Thyroid gland (tissue), 4 donors: ENCODE measurements around the gene TBC1D3B. TPM values are rescaled to one million over a fixed set of nuclear protein-coding genes. Genes with fewer than 3 reads are reported as not detected.
"Not testable (repeated sequence)": the region's sequence is repeated elsewhere in the genome, so short reads cannot be mapped to it uniquely, and the experiment has no call there.

Experiments
- DNase-seq, 2 donors: peaks; one replicate each; pipeline ENCODE4 v3.0.0-alpha.2; 2019
- H3K27ac ChIP-seq, 3 donors: fragments of 200-600 bp; sonication (generic); 1 replicate in 2 of 3; 2 replicates in 1 of 3; pipeline ENCODE4 v1.5.1; 2016 to 2019; ENCODE audit warnings: mild to moderate bottlenecking in 1 of 3, moderate library complexity in 1 of 3
- H3K27me3 ChIP-seq: fragments of 200-600 bp; sonication (generic); one replicate; pipeline ENCODE4 v1.5.1; 2019
- H3K36me3 ChIP-seq, 2 donors: fragments of 200-600 bp; sonication (generic); one replicate each; pipeline ENCODE4 v1.5.1; 2016 to 2019
- H3K4me1 ChIP-seq, 2 donors: fragments of 200-600 bp; sonication (generic); one replicate each; pipeline ENCODE4 v1.5.1; 2017 to 2019
- H3K4me3 ChIP-seq, 3 donors: fragments of 200-600 bp; sonication (generic); replicated peaks in 1 of 3; 1 replicate in 2 of 3; 2 replicates in 1 of 3; pipeline ENCODE4 v1.5.1; 2016; ENCODE audit warnings: mild to moderate bottlenecking in 1 of 3
- H3K9me3 ChIP-seq: fragments of 200-600 bp; sonication (generic); one replicate; pipeline ENCODE4 v1.5.1; 2017
- CTCF ChIP-seq, 6 experiments: fragments of 200-600 bp in 3 of 6; fragments of 450-650 bp in 3 of 6; sonication (generic) in 3 of 6; IDR thresholded peaks; one replicate each; pipeline ENCODE4 v1.5.1; 2016 to 2019; ENCODE audit warnings: antibody characterized with exemption in 6 of 6, mild to moderate bottlenecking in 2 of 6, inconsistent platforms in 1 of 6, moderate library complexity in 1 of 6
- POLR2A ChIP-seq, 2 donors: fragments of 450-650 bp; IDR thresholded peaks; one replicate each; pipeline ENCODE4 v1.6.1; 2017; ENCODE audit warnings: antibody characterized with exemption in 2 of 2, mild to moderate bottlenecking in 2 of 2, moderate library complexity in 1 of 2
- WGBS, 2 donors: methylation state at CpG; one replicate each; pipeline ENCODE4 v1.1.5; 2017; 5-methylcytosine and 5-hydroxymethylcytosine counted together
- intact Hi-C: fragments of 100-400 bp; cut with DNase I; formaldehyde crosslinking; loops from one replicate; pipeline ENCODE4 v1.15.1; 2023
- total RNA-seq, 4 donors: library from RNA; depleted of rRNA; stranded (reverse); fragments of >200 nt; gene quantifications; one replicate each; pipeline ENCODE4 v1.2.3, GENCODE V29; 2016

Gene TBC1D3B
- total RNA-seq, 4 donors from 2014 or later: 3.9 TPM; not detected in 3

GRCh38 chr17:36205637-36206485 lies 29.4 kb upstream of the TBC1D3B start:
- H3K27ac ChIP-seq: no peak overlapping the region
- no peak for DNase-seq

DNA sequence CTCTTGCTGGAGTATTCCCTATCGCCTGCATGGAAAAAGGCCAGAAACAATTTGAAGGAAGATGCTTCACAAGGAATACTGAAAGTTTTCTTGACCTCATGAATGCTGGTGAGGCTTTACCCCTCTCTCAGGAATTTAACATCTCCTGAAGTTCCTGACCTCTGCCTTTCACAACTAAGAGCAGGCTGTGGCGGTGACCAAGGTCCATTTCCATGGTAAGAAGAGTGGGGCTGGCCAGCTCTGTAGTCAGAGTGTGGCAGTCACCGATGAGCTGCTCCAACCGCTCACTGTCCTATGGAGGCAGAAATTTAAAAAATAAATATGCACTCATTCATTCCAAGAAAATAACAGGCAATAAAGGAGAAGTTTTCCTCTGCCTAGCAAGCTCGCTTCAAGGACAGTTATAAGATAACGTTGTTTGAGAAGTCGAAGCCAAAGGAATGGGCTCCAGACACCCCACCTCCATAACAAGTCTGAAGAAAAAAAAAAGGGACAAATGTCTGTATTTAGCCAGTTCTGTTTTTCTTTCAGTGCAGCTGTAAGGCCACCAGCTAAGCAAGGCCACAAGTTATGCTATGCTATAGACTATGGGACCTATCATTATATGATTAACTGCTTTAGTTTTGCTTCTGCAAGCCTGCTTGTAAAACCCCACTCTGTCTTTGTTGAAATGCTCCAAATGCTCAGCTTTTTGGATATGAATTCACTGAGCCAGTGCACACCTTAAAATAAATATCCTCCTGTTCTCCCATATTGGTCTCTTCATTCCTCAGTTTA lies 28.5 kb upstream of the TBC1D3B start:
- Histone ChIP-seq H3K27me3 (no peaks in the 10 kb centered on the region), H3K9me3 (no peaks in the 10 kb centered on the region), H3K4me1 (no peaks in the 10 kb centered on the region), H3K27ac (no peak overlapping the region), H3K4me3 (no peak overlapping the region), H3K36me3 (no peaks in the 10 kb centered on the region)
- WGBS, 2 donors: 85 to 88% methylated on average over 7 of the region's 7 CpGs
- TF ChIP-seq POLR2A (IDR thresholded peaks at IDR 0.05): no peak
- TF ChIP-seq CTCF (IDR thresholded peaks at IDR 0.05): no peak
- no peak for DNase-seq
- intact Hi-C loops: no loop called here

More at GRCh38 chr17:36205637-36206485, 29.4 kb upstream of the TBC1D3B start:
- Histone ChIP-seq H3K9me3 (no peaks in the 10 kb centered on the region), H3K36me3 (no peaks in the 10 kb centered on the region), H3K4me1 (no peaks in the 10 kb centered on the region), H3K27me3 (no peaks in the 10 kb centered on the region), H3K4me3 (no peak overlapping the region)
- TF ChIP-seq CTCF (IDR thresholded peaks at IDR 0.05) (no peak), POLR2A (IDR thresholded peaks at IDR 0.05) (no peak)
- intact Hi-C loops: no loop called here
- 88 to 90% methylated on average over 4 of the region's 4 CpGs for WGBS, 2 donors

- no peak for TF ChIP-seq POLR2A (IDR thresholded peaks at IDR 0.05)
- intact Hi-C loops: no loop called here
- DNase-seq: no peak
- no peaks in the 10 kb centered on the region for H3K9me3 ChIP-seq
- H3K27me3 ChIP-seq: no peaks in the 10 kb centered on the region
- no peak overlapping the region for H3K4me3 ChIP-seq
- WGBS, 2 donors: 87 to 92% methylated on average over 3 of the region's 3 CpGs
- no peaks in the 10 kb centered on the region for H3K36me3 ChIP-seq
- H3K27ac ChIP-seq: no peak overlapping the region
- H3K4me1 ChIP-seq: no peaks in the 10 kb centered on the region
These were observed 26.9 kb upstream of the TBC1D3B start for GRCh38 chr17:36203335-36203734.

DNA sequence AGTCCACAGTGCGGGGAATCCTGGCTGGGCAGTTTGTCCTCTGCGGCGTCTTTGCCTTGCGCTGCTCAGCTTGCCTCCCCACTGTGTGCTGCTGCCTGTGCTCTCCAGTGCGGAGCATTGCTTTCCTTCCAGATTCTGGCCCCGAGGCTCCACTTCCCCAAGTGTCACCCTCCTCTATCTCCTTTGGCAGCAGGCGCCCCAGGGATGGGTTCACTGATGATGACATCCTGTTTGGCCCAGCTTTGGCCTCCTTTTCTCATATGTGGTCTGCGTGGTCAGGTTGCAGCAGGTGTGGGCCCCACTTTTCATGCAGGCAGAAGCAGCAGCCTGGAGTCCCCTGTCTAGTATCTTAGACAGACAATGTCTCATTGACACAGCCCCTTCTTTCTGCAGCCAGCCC lies 25.1 kb upstream of the TBC1D3B start:
- intact Hi-C loops: not testable (repeated sequence)

GRCh38 chr17:36201102-36201501 lies 24.7 kb upstream of the TBC1D3B start:
- H3K9me3 ChIP-seq, H3K4me1 ChIP-seq, H3K36me3 ChIP-seq, H3K27ac ChIP-seq, DNase-seq, H3K27me3 ChIP-seq, intact Hi-C loops, H3K4me3 ChIP-seq: not testable (repeated sequence)
- WGBS, 2 donors: 78 to 93% methylated on average over 3 to 4 of the region's 4 CpGs

More for the DNA sequence above, 25.1 kb upstream of the TBC1D3B start:
- not testable (repeated sequence) for H3K4me1 ChIP-seq, H3K27me3 ChIP-seq, H3K27ac ChIP-seq, DNase-seq, H3K9me3 ChIP-seq, H3K36me3 ChIP-seq, H3K4me3 ChIP-seq
- WGBS, 2 donors: 88 to 97% methylated on average over 8 of the region's 8 CpGs

GRCh38 chr17:36198831-36199465 lies 22.5 kb upstream of the TBC1D3B start:
- Histone ChIP-seq H3K9me3 (no peaks in the 10 kb centered on the region), H3K4me3 (no peak overlapping the region), H3K27ac (no peak overlapping the region), H3K4me1 (no peaks in the 10 kb centered on the region), H3K36me3 (no peaks in the 10 kb centered on the region), H3K27me3 (no peaks in the 10 kb centered on the region)
- 68 to 76% methylated on average over 7 of the region's 7 CpGs for WGBS, 2 donors
- no peak for DNase-seq
- intact Hi-C loops: no loop called here
- TF ChIP-seq CTCF (IDR thresholded peaks at IDR 0.05) (no peak), POLR2A (IDR thresholded peaks at IDR 0.05) (no peak)
